Measurements from ENCODE around the gene CARM1.
"Not testable (repeated sequence)": the region's sequence is repeated elsewhere in the genome, so short reads cannot be mapped to it uniquely, and the experiment has no call there.

The CARM1 gene

DNA sequence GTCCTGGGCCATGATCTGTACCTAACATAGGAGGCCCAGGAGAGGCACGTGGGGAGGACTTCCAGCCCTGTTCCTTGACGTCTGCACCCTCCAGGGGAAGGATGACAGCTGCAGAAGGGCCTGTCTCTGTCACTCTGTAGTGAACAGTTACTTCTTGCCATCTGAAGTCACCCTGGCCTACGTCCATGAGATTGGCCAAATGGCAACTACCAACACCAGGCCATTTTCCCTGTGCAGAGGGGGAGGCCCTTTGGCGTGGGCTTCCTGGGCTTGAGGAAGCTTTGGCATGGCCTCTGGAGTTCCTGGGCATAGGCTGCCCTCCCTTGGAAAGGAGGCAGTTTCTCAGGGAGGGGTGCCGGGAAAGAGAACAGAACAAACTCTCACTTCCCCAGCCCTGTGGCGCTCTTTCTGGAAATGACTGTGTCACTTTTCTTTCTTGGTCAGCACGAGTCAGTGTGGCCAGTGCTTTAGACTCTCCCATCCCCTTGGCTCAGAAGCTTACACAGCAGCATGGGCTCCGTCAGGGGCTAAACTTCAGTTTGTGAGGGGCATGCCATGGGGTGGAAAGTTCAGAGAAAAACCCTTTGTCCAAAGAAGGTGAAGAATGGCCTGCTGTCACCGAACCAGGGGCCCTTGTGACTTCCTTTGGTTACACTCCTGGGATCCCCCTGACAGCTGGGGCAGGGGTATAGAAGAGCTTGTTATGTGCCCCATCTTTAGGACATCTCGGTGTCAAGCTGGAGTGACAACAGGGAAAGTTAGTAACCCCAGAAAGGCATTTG lies 5.3 kb downstream of the CARM1 start:
- no peak for DNase-seq

GRCh38 chr19:10877608-10878007 lies 6.3 kb downstream of the CARM1 start:
- DNase-seq, result not testable (repeated sequence)

DNA sequence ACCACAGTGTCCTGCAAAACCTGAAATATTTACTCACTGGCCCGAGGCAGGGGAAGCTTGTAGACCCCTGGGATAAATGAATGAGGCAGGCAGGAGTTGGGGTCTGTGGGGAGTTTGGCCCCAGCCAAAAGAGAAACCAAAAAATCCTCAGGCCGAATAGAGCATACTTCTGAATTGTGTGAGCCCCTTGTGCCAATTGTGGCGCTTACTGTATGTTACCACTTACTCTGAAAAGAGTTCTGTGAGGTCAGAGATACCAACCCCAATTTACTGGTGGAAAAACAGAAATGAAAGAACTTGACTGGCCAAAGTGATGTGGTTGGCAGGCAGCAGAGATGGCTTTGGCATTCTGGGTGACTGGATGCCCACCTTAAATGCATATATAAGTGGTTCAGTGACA lies 6.9 kb downstream of the CARM1 start:
- no peak for DNase-seq

DNA sequence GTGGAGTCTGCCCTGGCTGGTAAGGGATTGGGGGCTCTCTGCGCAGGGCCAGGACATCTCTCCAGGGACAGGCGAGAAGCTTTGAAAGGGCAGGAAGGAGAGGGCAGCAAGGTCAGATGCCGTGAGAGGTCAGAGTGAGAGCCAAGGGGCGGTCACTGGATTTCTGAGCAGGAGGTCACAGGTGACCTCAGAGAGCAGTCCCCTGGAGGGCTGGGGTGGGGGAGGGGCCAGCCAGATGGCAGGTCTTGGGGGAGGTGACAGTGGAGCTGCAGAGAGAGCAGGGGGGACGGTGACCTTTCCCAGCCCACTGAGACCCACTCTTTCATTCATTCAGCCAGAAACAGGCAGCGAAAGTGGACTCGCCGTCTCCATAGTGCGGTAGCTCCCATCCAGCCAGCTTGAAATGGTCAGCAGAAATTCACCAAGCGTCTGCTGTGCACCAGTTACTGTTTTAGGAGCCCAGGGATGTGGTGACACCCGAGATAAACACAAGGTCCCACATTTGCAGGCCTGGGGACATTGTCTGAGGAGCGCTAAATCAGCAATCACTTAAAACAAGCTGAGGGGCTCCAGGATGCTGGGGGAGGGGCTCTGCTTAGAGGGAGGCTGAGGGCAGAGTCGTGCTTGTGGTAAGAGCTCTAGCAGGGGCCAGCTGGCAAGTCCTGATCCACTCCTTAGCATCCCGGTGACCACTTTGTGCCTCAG lies 10.2 kb downstream of the CARM1 start:
- no peak for DNase-seq

- DNase-seq, result no peak
These were observed 10.7 kb downstream of the CARM1 start for GRCh38 chr19:10882108-10882457.

DNA sequence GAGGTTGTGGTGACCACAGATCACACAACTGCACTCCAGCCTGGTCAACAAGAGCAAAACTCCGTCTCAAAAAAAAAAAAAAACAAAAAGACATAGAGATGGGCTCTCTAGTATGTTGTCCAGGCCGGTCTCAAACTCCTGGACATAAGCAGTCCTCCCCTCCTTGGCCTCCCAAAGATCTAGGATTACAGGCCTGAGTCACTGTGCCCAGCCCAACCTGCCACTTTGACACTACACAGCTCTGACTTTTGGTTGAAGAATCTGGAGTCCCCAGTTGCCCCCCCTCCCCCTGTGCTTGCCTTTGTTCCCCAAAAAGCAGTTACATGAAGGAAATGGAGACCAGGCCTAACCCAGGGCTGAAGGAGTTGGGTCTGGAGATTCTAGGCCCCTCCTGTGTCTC lies 12.9 kb downstream of the CARM1 start:
- no peak for DNase-seq

DNA sequence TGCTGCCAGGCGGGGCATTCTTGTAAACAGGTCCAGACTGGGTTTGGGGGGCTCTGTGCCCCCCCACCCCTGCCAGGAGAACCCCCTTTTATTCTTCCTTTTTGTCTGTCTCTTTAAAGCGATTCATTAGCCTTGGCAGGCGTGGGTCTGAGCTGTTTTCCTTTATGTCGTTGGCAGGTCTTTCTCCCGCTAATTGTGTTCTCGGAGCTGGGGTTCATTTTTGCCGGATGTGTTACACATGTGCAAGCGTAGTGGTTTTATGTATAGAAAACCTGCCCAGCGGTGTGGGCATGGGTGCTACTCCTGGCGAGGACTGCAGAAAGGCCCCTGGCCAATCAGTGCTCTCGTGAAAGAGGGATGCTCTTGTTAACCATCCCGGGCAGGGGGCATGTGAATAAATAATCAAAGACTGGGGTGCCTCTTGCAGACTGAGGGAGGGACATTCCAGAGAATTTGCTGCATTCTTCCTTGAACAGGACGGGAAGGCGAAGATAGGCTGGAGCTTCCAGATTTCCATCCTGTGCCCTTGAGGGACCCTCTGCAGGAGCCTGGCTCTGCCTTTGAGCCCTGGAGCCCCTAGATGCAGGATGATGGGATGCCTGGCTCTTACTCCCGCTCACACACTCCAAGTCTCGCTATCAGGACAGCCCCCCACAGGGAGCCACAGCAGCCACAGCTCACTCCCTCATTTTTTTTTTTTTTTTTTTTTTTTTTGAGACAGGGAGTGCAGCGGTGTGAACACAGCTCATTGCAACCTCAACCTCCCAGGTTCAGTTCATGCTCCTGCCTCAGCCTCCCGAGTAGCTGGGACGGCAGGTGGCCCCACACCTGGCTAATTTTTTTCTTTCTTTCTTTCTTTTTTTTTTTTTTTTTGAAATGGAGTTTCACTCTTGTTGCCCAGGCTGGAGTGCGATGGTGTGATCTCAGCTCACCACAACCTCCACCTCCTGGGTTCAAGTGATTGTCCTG lies 14.1 kb downstream of the CARM1 start:
- DNase-seq, result no peak

DNA sequence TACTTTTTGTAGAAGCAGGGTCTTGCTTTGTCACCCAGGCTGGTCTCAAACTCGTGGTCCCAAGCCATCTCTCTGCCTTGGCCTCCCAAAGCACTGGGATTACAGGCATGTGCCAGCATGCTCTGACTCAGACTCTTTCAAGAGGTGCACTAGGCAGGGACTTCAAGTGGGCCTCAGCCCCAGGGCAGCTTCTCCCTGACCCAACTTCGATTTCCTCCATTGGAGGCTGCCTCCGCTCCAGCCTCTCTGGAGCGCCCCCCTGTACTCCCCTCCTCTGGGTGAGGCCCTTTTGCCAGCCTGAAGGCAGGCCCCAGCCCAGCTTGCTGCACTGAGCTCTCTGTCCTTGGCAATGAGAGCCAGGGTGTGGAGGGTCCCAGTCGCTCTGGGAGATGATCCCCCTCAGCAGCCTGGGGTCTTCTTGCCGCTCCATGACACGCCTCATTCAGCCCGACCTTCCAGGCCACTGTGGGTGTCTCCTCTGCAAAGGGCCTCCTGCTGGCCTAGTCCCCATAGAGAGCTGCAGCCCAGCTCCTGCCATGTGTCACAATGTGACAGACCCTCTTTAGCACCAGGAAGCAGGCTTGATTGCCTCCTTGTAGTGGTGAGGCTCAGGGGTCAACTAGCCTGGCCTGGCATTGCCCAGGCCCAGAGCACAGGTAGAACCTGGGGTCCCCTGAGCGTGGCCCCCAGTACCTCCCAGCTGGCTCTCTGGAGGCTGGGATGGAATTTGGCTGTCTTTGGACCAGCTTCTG lies 16.4 kb downstream of the CARM1 start:
- DNase-seq, result no peak

GRCh38 chr19:10888421-10888866 lies 17.1 kb downstream of the CARM1 start:
- no peak for DNase-seq

GRCh38 chr19:10889880-10890279 lies 18.5 kb downstream of the CARM1 start:
- no peak for DNase-seq

GRCh38 chr19:10891405-10892086 lies 20.2 kb downstream of the CARM1 start:
- no peak for DNase-seq

DNA sequence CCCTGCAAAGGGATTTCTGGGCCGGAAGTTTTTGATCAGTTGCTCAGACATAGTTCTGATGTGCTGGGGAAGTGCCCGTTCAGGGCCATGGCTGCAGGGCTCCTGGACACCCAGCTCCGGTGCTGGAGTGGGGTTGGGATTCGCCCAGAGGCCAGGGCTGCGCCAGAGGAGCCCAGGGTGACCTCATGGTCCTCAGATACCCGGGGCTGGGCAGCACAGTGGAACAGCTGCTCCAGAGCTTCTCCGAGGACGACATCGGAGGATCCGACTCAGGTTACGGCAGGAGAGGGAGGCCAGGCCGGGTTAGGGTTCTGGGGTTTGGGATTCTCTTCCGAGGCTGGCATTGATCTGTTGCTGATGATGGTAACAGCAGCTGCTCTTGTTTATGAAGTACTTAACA lies 20.9 kb downstream of the CARM1 start:
- no peak for DNase-seq

DNA sequence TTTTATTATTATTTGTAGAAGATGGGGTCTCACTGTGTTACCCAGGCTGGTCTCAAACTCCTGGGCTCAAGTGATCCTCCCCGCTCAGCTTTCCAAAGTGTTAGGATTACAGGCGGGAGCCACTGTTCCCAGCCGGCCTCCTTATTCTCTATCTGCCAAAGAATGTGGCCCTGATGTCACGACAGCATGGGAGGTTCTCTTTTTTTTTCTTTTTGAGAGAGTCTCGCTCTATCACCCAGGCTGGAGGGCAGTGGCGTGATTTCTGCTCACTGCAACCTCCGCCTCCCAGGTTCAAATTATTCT lies 23.5 kb downstream of the CARM1 start:
- no peak for DNase-seq

DNA sequence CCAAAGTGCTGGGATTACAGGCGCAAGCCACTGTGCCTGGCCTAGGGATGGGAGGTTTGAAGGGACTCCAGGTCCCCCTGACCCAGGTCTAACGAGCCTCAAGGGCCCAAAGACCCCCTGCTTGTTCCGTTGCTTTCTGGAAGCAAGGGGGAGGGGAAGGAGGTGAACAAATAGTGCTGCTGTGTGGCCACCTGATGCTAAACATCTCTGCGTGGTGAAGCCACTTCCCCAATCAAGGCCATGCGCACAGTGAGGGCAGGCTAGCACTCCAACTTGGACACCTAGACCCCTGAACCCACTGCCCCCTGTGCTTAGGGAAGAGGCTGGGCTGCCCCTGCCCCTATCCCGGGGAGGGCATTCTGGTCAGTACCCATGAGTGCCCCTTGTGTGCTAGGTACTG lies 24.0 kb downstream of the CARM1 start:
- DNase-seq, result no peak

GRCh38 chr19:10895920-10896319 lies 24.6 kb downstream of the CARM1 start:
- no peak for DNase-seq

DNA sequence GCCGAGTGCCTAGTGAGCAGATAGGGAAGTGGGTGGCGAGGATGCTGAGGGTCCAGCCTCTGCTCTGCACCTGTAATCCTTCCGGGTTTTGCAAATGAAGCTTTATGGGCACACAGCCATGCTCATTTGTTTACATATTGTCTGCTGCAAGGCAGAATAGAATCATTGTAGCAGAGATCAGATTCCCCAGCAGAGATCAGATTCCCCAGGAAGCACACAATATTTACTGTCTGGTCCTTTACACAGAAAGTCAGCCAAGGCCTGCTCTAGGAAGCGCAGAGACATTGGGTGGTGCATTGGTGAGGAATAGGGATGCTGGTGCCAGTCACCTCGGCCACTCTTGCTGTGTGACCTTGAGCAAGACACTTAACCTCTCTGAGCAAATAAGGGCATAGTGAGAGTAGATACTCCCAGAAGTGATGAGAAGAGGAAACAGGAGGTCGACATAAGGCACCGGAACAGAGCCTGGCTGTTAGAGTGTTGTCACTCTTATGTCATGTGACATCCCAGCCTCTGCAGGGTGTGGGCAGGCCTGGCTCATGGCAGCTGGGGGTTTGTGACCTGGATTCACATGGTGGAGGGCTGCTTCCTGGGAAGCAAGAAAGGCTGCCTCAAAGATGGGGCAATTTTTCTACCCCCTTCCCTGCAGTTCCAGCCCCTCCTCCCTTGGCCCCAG lies 25.6 kb downstream of the CARM1 start:
- no peak for DNase-seq

DNA sequence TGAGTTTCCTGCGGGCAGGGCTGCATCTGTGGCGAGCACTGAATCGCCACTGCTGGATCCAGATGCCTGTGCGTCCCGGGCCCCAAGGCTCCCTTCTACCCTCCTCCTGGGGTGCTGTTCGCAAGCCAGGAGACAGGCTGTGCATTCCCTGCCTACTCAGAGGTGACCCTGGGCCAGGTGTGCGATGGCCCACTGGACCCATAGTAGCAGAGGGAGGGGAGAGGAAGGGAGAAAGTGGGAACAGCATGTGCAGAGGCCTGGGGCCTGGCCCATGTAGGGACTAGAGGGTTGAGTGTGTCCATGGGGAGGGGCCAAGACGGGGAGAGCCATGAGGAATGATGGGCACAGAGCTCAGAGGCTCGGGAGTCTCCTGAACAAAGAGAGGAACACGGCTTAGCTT lies 27.3 kb downstream of the CARM1 start:
- DNase-seq, result no peak

DNA sequence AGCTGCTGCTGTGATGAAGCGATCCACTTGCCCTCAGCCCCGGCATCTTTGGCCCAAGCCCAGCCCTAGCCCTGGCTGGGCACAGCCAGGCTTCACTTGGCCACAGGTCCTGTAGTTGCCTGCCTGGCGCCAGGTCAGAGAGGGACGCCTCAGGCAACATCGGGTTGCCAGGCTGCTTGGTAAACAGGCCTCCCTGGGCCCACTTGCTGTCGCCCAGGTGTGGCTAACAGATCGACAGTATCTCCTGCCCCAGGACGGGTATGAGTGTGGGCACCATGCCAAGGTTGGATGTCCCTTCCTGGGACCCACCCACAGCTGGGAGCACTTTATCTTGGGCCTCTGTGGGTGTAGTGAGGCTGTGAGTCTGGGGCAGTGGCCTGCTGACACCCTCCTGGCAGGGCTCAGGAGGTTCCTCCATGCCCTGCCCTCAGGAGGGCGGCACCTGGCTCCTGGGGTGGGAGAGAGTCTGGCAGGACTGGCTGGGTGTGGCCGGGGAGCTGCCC lies 27.8 kb downstream of the CARM1 start:
- DNase-seq, result no peak

- no peak for DNase-seq
These were observed 36.6 kb downstream of the CARM1 start for GRCh38 chr19:10907925-10908324.

DNA sequence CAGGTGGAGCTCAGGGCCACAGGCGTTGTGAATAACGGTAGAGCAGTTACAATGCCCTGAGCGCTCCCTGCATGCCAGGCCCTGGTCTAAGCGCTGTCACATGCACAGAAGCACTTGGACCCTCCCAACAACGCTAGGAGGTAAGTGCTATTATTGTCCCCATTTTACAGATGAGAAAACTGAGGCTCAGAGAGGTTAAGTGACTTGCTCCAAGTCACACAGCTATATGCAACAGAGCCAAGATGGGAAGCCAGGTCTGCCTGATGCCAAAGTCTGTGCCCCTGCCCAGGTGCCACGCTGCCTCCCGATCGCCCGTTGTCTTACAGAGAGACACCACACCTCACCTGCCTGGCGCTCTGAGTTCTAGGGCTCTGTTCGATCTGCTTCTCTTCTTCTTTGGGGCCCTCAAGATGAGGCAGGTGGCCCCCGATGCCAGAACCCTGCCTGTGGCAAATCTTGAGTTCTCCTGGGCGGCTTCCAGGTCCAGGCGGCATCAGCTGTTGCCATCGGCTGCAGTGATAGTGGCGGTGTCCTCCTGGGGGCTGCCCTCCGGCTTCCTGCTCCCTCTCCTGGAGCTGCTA lies 37.1 kb downstream of the CARM1 start:
- DNase-seq, result no peak
